NCI-H1105 (cell line): ENCODE results near the gene KCNJ10.
"Not testable (repeated sequence)": the region's sequence is repeated elsewhere in the genome, so short reads cannot be mapped to it uniquely, and the experiment has no call there.

Experiments used
- DNase-seq: peaks from one replicate; lab custom pipeline; 2025; lab: John Stamatoyannopoulos, UW

The KCNJ10 gene

DNA sequence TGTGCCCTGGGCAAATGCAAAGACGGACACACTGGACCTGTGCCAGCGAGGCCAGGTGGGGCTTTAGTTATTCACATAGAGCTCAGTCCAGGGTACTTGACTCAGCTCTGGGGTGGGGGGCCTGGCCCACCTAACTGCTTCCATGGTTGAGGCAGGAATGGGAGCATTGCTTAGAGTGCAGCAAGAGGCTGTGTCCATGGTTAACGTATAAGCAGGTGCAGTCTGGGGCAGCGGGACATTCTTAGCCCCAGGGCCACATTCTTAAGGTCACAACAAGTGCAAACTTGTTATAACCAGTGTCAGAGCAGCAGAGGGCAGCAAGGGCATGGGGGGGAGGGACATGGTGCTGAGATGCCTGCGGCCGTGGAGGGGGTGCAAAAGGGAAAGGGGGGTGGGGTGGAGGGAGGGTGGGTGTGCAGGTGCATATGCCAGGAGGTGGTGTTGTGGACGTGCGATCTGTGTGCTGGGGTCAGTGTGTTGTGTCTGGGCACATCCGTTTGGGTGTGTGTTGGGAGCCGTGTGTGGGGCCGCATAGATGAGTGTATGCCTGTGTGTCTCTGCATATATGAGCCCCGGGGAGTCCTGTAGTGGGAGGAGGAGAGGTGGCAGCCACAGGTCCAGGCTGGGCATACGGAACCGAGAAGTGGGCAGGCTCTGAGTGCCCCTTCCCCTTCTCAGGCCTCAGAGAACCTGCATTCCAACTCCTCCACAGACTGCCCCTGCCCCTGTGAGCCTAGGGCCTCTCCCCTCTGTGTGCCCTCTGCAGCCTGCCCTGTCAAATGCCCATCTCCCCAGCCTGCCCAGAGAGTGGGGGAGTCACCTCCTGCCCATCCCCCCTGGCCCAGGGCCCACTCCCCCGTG is 8.4 kb downstream of the KCNJ10 start:
- DNase-seq: no peak

GRCh38 chr1:160058087-160058486 is 11.9 kb downstream of the KCNJ10 start:
- no peak for DNase-seq

- DNase-seq: no peak
These were observed 13.3 kb downstream of the KCNJ10 start for GRCh38 chr1:160056648-160057169.

GRCh38 chr1:160053548-160054365 is 16.2 kb downstream of the KCNJ10 start:
- no peak for DNase-seq

DNA sequence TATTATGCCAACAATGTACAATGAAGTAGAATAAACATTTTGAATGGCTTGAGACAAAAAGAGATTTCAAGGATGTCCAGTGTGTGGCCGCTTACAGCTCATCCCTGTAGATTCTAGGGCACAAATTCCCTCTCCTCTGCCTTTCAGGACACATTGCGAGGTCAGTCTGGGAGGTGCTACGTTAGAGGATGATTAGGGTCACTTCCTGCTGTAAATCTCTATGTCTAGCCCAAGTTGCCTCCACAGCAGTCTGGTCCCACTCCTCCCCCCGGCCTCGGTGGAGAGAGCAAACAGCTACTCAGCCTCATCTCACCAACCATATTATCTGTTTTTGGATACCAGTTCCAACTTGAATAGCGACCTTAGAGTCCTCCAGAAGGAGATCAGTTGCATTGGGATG is 17.0 kb downstream of the KCNJ10 start:
- DNase-seq: no peak

DNA sequence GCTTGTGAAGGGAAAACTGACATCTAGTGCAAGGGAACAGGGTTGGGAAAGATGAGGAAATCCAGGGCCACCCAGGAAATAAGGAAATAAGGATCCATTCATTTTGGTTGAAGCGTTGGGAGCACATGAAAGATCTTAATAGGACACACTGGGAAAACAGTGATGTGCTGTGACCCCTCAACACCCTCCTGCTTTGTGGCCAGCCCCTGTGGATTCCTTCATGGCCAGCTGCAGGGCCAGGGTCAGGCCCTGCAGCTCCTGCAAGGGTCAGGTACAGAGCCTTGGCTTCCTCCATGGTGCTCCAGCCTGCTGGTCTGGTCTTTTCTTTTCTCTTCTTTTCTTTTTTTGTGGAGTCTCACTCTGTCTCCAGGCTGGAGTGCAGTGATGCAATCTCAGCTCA is 19.3 kb downstream of the KCNJ10 start:
- no peak for DNase-seq

GRCh38 chr1:160050182-160050581 is 19.8 kb downstream of the KCNJ10 start:
- not testable (repeated sequence) for DNase-seq

- DNase-seq: no peak
These were observed 20.9 kb downstream of the KCNJ10 start for GRCh38 chr1:160049101-160049500.

GRCh38 chr1:160048335-160048734 is 21.6 kb downstream of the KCNJ10 start:
- DNase-seq: no peak

GRCh38 chr1:160047111-160047991 is 22.6 kb downstream of the KCNJ10 start:
- DNase-seq: no peak

GRCh38 chr1:160046494-160047110 is 23.4 kb downstream of the KCNJ10 start:
- DNase-seq: no peak

- DNase-seq: no peak
These were observed 24.3 kb downstream of the KCNJ10 start for GRCh38 chr1:160045653-160046052.

DNA sequence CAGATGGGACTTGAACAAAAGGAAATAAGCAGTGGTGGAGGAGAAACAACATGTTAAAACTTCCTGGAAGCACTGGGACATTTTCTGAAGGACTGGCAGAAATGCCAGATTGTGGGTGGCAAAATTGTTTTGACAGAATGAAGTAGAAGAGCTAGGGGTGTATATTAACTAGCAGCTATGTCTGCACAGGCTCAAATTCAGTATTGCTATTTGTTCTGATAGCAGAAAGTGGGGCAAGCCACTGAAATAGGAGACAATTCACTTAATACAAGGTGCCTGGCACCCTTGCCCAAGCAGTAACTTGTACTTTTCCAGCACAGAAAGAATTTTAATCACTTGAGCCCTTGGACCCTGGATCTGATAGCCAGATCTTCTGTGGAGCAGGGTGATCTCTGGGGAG is 26.4 kb downstream of the KCNJ10 start:
- DNase-seq: no peak

DNA sequence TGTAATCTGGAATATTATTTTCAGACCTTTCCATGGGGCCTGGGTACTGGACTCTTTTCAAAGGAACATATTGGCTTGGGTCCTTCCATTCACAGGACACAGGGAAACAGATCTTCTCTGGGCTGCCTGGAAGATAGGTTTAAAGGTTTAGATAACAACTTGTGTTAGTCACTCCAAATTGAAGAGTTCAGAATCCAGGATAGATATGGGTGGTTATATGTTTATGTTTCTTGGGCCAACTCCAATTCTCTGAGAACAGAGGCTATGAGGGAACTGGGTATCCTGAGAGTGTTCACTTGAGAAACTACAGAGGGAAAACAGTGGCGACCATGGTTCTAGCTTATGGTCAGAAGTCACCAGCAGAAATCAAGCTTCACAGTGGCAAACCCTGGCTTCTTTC is 29.5 kb downstream of the KCNJ10 start:
- no peak for DNase-seq

DNA sequence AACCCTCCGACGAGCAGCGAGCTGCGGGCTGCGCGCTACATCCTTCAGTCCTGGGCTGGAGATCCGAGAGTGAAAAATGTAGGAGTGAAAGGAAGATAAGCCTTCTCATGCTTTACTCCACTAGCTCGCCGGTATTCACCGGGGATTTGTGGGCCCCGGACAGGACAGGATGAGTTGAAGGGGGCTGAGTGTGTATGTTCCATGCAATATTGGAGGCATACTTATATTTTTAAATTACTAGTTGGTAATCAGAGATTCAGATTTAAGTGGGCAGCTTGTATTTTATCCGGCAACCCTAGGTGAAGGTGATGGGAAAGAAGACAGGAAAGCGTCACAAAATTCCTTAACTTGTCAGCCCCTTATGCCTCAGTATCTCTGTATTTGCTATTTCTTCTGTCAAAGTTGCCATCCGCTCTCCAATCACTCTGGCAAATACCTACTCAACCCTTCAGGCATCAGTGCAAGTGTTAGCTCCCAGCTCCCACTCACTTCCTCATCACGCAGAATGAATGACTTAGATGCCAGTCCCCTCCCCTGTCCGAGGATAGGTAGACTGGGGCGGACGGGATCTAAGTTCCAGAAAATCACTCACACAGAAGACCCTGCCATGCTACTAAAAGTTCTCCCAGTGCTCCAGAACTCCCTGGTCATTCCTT is 37.7 kb downstream of the KCNJ10 start:
- no peak for DNase-seq

DNA sequence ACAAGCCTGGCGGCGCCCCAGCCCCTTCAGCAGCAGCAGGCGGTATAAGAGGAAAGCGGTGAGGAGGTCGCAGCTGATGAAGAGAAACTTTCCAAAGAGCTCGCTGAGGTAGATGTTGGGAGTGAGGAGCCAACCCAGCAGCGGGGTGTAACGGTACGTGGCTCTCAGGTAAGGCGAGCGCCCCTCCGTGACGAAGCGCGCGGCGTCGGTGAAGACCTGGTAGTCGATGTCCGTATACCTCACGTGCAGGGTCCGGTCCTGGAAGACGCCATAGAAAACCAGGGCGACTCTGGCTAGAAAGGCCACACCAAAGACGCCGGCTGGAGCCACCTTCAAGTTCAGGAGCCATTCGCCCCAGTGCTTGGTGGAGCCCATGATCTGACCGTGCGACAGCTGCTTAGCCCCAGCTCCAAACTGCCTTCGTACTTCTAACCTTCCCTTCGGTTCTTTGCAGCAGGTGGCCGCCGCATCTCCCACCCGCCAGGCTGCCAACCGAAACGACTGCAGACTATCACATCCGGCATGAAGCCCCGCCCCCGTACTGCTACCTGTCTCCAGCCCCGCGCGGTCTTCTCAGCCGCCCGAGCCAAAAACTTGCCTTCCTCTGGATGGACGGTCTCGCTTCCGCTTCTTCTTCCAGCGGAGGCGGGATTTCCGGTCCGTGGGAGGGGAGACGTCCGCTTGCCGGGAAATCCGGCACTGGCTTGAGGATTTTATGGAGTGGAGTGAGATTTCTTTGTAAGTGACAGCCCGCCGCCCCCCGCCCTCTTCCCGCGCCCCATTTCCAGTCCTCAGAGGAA is 38.4 kb downstream of the KCNJ10 start, which contains the start of gene PIGM:
PIGM (minus strand) TSS at position 626 of the 800 bp plus-strand sequence; CDS start at position 375, 251 bp downstream.
- peak; percentile 98 for DNase-seq

DNA sequence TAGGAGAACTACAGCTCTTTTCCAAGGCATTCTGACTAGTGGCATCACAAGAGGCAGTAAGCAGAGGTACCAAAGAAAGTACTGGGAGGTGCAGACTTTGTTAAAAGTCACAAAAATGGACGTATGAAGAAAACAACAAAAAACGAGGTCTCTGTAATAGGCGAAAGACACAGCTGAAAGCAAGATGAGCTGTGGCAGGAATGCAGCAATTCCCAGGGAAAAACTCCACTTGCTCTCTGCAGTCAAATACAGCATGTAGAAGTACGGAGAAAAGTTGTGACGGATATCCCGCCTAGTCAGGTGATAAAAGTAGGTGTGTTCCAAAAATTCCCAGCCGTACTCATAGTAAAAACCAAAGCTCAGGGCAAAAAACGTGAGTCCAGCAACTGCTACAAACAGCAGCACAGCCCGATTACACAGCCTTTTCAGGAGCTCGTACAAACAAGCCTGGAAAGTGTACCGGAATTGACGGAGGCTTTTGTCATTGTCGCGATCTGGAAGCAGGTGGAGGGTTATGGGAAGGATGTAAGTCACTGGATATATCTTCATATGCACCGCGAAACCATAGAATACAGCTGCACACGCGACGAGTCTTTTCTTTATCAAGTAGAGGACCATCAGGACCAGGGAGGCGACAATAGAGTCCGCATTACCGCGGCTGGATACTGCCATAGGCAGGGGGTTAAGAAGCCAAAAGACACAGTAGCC is 39.1 kb downstream of the KCNJ10 start:
- no peak for DNase-seq

DNA sequence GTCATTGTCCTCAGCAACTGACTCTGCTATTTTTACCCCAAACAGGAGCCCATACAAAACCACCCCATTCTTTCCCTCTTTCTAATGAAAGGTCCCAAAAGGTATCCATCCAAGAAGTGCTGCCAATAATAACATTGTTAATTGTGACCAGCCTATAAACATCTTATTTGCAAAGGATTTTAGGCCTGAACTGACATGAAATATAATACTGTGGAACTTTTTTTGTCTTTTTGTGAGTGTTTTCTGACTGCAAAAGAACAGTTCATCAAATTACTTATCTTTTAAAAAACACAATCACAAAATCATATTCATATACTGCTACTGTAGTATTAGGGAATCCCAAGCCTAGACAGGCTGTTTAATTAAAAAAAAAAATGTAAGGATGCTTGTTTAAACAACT is 41.5 kb downstream of the KCNJ10 start:
- DNase-seq: no peak

DNA sequence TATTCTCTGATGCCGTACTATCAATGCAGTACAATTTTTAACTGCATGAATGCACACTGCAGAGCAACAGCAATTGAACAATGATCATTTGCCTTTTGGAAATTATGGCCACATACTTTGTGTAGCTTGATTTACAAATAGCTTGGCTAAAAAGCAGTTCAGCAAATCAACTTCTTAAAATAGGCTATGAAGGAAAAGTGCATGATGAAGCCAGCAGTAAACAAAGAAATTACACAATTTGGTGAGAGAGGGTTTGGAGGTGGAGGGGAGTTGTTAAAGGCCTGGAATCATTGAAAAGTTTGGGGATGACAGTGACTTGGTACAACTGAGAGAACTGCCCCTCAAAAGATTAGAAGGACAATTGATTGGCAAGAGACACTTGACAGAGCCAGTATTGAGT is 44.6 kb downstream of the KCNJ10 start:
- DNase-seq: no peak
